ENCODE results near the gene KCNMA1. TPM values are rescaled to one million over a fixed set of nuclear protein-coding genes. Genes with fewer than 3 reads are reported as not detected.
A peak's percentile ranks its signal among the peaks of the same experiment; 100 is the strongest.

Gene KCNMA1
- total RNA-seq, 4 donors from 2014 or later, result 68.4 to 170 (median 119) TPM

- intact Hi-C loops (cut with DNase I; ENCODE audit: low total_unique reads), result no loop called here
Measured at GRCh38 chr10:77293773-77294172, 343.8 kb downstream of the KCNMA1 start.

GRCh38 chr10:77293347-77293746 lies 344.3 kb downstream of the KCNMA1 start:
- WGBS, 2 donors (ENCODE audit: low coverage in 1 of 2), result 64% methylated on average over 2 of the region's 2 CpGs; no CpG with 5 or more reads in 1 of the 2 donors
- no peaks in the 10 kb centered on the region for H3K36me3 ChIP-seq
- no peaks in the 10 kb centered on the region for H3K9me3 ChIP-seq
- H3K27ac ChIP-seq, result no peak overlapping the region
- in situ Hi-C loops (cut with MboI; ENCODE audit: low pct_ligation_motif_present in 1 of 4, low pct_unique_long_range_greater_than_20kb in 1 of 4, low sequenced_read_pairs in 3 of 4) (no loop called here), intact Hi-C loops (cut with DNase I; ENCODE audit: low total_unique reads) (no loop called here)
- DNase-seq, result no peak
- peaks cover 4% of the 10 kb centered on the region for H3K27me3 ChIP-seq
- no peak overlapping the region for H3K4me3 ChIP-seq
- no peak for TF ChIP-seq POLR2A (IDR thresholded peaks at IDR 0.05)
- TF ChIP-seq POLR2AphosphoS5 (IDR thresholded peaks at IDR 0.05), result no peak
- TF ChIP-seq EP300 (IDR thresholded peaks at IDR 0.05; ENCODE audit: low read depth), result no peak
- no peak for TF ChIP-seq CTCF (IDR thresholded peaks at IDR 0.05)
- peaks cover 0 to 10% (median 4%) of the 10 kb centered on the region in 4 donors for H3K4me1 ChIP-seq

More at GRCh38 chr10:77293773-77294172, 343.8 kb downstream of the KCNMA1 start:
- Histone ChIP-seq H3K4me3 (no peak overlapping the region), H3K27me3 (peaks cover 4% of the 10 kb centered on the region), H3K9me3 (no peaks in the 10 kb centered on the region), H3K27ac (no peak overlapping the region), H3K36me3 (no peaks in the 10 kb centered on the region), H3K4me1 (peaks cover 0 to 10% (median 4%) of the 10 kb centered on the region in 4 donors)
- in situ Hi-C loops (cut with MboI; ENCODE audit: low pct_ligation_motif_present in 1 of 4, low pct_unique_long_range_greater_than_20kb in 1 of 4, low sequenced_read_pairs in 3 of 4), result no loop called here
- no peak for TF ChIP-seq EP300 (IDR thresholded peaks at IDR 0.05; ENCODE audit: low read depth)
- no peak for TF ChIP-seq POLR2A (IDR thresholded peaks at IDR 0.05)
- TF ChIP-seq POLR2AphosphoS5 (IDR thresholded peaks at IDR 0.05), result no peak
- TF ChIP-seq CTCF (IDR thresholded peaks at IDR 0.05), result no peak
- WGBS, 2 donors (ENCODE audit: low coverage in 1 of 2), result 82 to 86% methylated on average over 6 to 7 of the region's 7 CpGs
- no peak for DNase-seq

DNA sequence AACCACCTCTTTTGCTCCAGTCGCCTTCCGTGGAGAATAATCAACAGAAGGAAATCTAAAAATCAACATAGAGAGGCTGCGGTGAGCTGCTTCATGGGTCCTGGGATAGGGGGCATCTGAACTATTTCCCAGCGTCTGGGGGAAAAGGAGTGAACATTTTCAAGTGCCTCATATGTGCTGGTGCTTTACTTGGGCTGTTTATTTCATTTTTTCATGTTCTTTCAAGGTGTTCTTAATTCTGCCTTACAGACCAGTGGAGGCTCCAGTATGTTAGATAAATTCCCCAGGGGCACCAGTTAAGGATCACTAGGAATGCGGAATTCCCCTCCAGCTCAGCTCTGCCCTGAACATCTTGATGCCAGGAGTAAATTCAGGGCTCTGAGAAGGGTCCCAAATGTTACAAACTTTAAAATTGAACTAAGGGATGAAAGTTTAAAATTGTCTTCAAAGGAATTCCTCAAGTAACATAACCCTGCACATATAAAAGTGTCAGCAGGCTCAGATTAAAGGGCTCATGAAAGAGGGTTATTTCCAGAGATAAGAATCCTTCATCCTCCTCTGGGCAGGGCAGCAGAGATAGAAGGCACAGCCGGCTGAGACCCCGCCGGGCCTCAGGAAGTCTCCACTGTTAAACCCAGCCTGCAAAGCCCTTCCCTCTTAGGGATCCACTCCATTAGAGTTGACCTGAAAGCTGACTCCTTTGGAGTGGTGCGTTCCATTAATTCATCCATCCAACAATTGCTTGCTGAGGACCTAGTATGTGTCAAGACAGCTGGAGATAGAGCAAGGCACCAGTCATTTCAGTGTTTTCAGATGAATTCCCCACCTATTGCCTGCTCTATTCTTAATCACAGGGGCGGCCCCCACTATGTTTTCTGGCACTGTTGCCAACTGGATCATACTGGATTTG lies 345.8 kb downstream of the KCNMA1 start:
- no peaks in the 10 kb centered on the region for H3K36me3 ChIP-seq
- no peaks in the 10 kb centered on the region for H3K9me3 ChIP-seq
- no peak for TF ChIP-seq POLR2A (IDR thresholded peaks at IDR 0.05)
- TF ChIP-seq EP300 (IDR thresholded peaks at IDR 0.05; ENCODE audit: low read depth), result no peak
- TF ChIP-seq POLR2AphosphoS5 (IDR thresholded peaks at IDR 0.05), result no peak
- no peak for TF ChIP-seq CTCF (IDR thresholded peaks at IDR 0.05)
- WGBS, 2 donors (ENCODE audit: low coverage in 1 of 2), result 63 to 65% methylated on average over 5 to 10 of the region's 10 CpGs
- DNase-seq, result no peak
- no peak overlapping the region for H3K4me3 ChIP-seq
- H3K27me3 ChIP-seq, result peaks cover 4% of the 10 kb centered on the region
- peaks cover 0 to 23% (median 17%) of the 10 kb centered on the region in 4 donors for H3K4me1 ChIP-seq
- in situ Hi-C loops (cut with MboI; ENCODE audit: low pct_ligation_motif_present in 1 of 4, low pct_unique_long_range_greater_than_20kb in 1 of 4, low sequenced_read_pairs in 3 of 4) (no loop called here), intact Hi-C loops (cut with DNase I; ENCODE audit: low total_unique reads) (no loop called here)
- H3K27ac ChIP-seq, result peak overlapping the region in 3 of 4 donors; percentile 38 to 73 (median 44)

DNA sequence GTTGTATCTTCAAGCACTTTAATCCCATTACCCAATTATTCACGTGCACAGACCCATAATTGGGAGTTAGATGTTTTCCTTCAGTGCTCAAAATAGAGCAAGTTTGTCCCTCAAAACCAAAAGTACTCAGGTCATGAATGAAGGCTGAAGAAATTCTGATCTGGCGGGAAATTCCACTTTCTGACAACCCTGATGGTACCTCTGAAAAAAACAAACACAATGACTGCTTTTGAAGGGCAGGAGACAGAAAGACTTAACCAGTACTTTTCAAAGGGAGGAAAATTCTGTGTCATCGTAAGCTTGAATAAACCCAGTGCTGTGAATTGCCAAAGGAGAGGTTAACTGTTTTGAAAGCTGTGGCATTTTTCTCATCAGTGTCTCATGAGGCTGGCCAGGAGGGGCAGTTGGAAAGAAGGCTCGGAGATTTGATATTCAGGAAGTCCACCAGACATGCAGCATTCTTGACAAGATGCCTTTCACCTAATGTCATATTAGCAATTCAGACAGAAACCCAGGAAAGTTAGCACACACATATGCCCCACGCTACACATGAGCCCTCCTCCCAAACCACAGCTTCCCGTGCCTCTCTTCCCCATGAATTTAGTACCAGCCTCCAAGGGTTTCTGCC lies 347.0 kb downstream of the KCNMA1 start:
- no peak overlapping the region for H3K4me3 ChIP-seq
- peak overlapping the region in 3 of 4 donors; percentile 27 to 73 (median 44) for H3K27ac ChIP-seq
- TF ChIP-seq POLR2A (IDR thresholded peaks at IDR 0.05), result no peak
- no peak for TF ChIP-seq EP300 (IDR thresholded peaks at IDR 0.05; ENCODE audit: low read depth)
- no peak for TF ChIP-seq CTCF (IDR thresholded peaks at IDR 0.05)
- TF ChIP-seq POLR2AphosphoS5 (IDR thresholded peaks at IDR 0.05), result no peak
- no peaks in the 10 kb centered on the region for H3K9me3 ChIP-seq
- peaks cover 4% of the 10 kb centered on the region for H3K27me3 ChIP-seq
- WGBS, 2 donors (ENCODE audit: low coverage in 1 of 2), result 41 to 53% methylated on average over 3 to 6 of the region's 6 CpGs
- no peaks in the 10 kb centered on the region for H3K36me3 ChIP-seq
- in situ Hi-C loops (cut with MboI; ENCODE audit: low pct_ligation_motif_present in 1 of 4, low pct_unique_long_range_greater_than_20kb in 1 of 4, low sequenced_read_pairs in 3 of 4) (no loop called here), intact Hi-C loops (cut with DNase I; ENCODE audit: low total_unique reads) (no loop called here)
- peaks cover 0 to 30% (median 17%) of the 10 kb centered on the region in 4 donors for H3K4me1 ChIP-seq
- DNase-seq, result no peak
